HG02981 (cell line): Measurements from ENCODE around the gene PNLIPRP2.

Source experiments
- ATAC-seq: cut with Tn5 transposase; IDR thresholded peaks from one replicate; pipeline ENCODE4 v1.9.1; 2021; ENCODE audit warnings: mild to moderate bottlenecking, moderate library complexity; ENCODE audit not compliant: unreplicated experiment

PNLIPRP2 gene

GRCh38 chr10:116612107-116612769, 8.5 kb upstream of the PNLIPRP2 start:
- ATAC-seq, result no peak

GRCh38 chr10:116613471-116613870, 7.3 kb upstream of the PNLIPRP2 start:
- no peak for ATAC-seq

- no peak for ATAC-seq
Measured at GRCh38 chr10:116614796-116615195, 6.0 kb upstream of the PNLIPRP2 start.

GRCh38 chr10:116615199-116615776, 5.5 kb upstream of the PNLIPRP2 start:
- ATAC-seq, result no peak

GRCh38 chr10:116621476-116621875, 723 bp downstream of the PNLIPRP2 start:
- no peak for ATAC-seq

GRCh38 chr10:116621934-116622655, 1.3 kb downstream of the PNLIPRP2 start:
- no peak for ATAC-seq

GRCh38 chr10:116625845-116626244, 5.1 kb downstream of the PNLIPRP2 start:
- no peak for ATAC-seq

- no peak for ATAC-seq
Measured at GRCh38 chr10:116626815-116627214, 6.1 kb downstream of the PNLIPRP2 start.

- no peak for ATAC-seq
Measured at GRCh38 chr10:116627386-116627933, 6.7 kb downstream of the PNLIPRP2 start.

- ATAC-seq, result no peak
Measured at GRCh38 chr10:116629340-116629739, 8.6 kb downstream of the PNLIPRP2 start.

- ATAC-seq, result no peak
Measured at GRCh38 chr10:116630020-116630419, 9.3 kb downstream of the PNLIPRP2 start.

- ATAC-seq, result no peak
Measured at GRCh38 chr10:116631871-116632295, 11.1 kb downstream of the PNLIPRP2 start.

GRCh38 chr10:116632596-116633215, 12.0 kb downstream of the PNLIPRP2 start:
- no peak for ATAC-seq

GRCh38 chr10:116633216-116633600, 12.5 kb downstream of the PNLIPRP2 start:
- no peak for ATAC-seq

- ATAC-seq, result no peak
Measured at GRCh38 chr10:116634126-116634975, 13.6 kb downstream of the PNLIPRP2 start.

- ATAC-seq, result no peak
Measured at GRCh38 chr10:116636385-116636784, 15.6 kb downstream of the PNLIPRP2 start.

GRCh38 chr10:116636976-116637375, 16.2 kb downstream of the PNLIPRP2 start:
- no peak for ATAC-seq

- ATAC-seq, result no peak
Measured at GRCh38 chr10:116637830-116638229, 17.1 kb downstream of the PNLIPRP2 start.

- no peak for ATAC-seq
Measured at GRCh38 chr10:116646502-116646901, 25.7 kb downstream of the PNLIPRP2 start.

GRCh38 chr10:116648903-116649302, 28.1 kb downstream of the PNLIPRP2 start:
- no peak for ATAC-seq
